Measurements from ENCODE around the gene TNFAIP8. TPM values are rescaled to one million over a fixed set of nuclear protein-coding genes. Genes with fewer than 3 reads are reported as not detected.

The TNFAIP8 gene
- total and polyA plus RNA-seq, 2 donors (not counting 1 experiment from before 2014, with no cell fraction given): 67.3 to 109 TPM

DNA sequence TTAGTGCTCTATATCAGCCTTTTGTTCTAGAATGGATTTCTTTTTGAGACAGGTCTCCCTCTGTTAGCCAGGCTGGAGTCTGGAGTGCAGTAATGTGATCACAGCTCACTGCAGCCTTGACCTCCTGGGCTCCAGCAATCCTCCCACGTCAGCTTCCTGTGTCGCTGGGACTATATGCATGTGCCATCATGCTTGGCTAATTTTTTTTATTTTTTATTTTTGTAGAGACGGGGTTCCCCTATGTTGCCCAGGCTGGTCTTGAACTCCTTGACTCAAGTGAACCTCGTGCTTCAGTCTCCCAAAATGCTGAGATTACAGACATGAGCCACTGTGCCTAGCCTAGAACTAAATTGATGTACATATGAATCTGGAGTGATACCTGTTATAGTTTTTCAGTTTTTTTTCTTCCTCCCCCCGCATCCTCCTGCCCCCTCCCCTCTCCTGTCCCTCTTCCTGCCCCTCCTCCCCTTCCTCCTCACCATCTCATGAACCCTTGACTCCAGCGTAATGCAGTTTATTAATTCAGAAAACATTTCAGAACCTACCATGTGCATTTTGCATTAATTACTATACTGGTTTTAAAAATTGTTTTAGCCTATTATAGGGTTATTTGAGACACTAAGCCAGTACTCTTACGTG, 37.4 kb upstream of the TNFAIP8 start:
- DNase-seq (peak; percentile 77), ATAC-seq (ENCODE audit: low read depth) (peak; percentile 54)
- 8% methylated on average over 5 of the region's 7 CpGs for WGBS (ENCODE audit: insufficient coverage)
- H3K27me3 ChIP-seq (replicated peaks in 1 of 4; ENCODE audit: control extremely low read depth in 1 of 4, control insufficient read depth in 3 of 4, insufficient read depth in 4 of 4, low read length in 3 of 4): no peaks in the 10 kb centered on the region
- peaks cover 99% of the 10 kb centered on the region for H3K79me2 ChIP-seq (ENCODE audit: control insufficient read depth, insufficient read depth, low read length)
- H3K36me3 ChIP-seq (replicated peaks in 1 of 2; ENCODE audit: control extremely low read depth in 1 of 2, control insufficient read depth in 1 of 2, extremely low read depth in 1 of 2, insufficient read depth in 2 of 2, low read length in 1 of 2): no peaks in the 10 kb centered on the region
- TF ChIP-seq EZH2 (IDR thresholded peaks at IDR 0.05; ENCODE audit: borderline replicate concordance, insufficient read depth, low read depth, low read length, poor library complexity, severe bottlenecking) (no peak), CTCF (IDR thresholded peaks at IDR 0.05) (no peak)
- no peaks in the 10 kb centered on the region for H3K9me3 ChIP-seq (ENCODE audit: control extremely low read depth in 1 of 3, control insufficient read depth in 2 of 3, insufficient read depth in 1 of 3, low read length in 2 of 3)
- peak overlapping the region; percentile 3 for H2AFZ ChIP-seq (ENCODE audit: insufficient read depth, low read depth, low read length, poor library complexity, severe bottlenecking)
- peak overlapping the region; percentile 25 for H3K9ac ChIP-seq (ENCODE audit: low read length)
- no peaks in the 10 kb centered on the region for H3K27me3 Mint-ChIP-seq
- intact Hi-C loops (cut with micrococcal nuclease): loop anchor here (1.0 to 5.0 kb wide), 2 partner anchors 23 to 331 kb away; partner anchors contain the start of gene DTWD2
- ChIA-PET CTCF (interaction anchor here (0.6 to 11.6 kb wide), 6 partner anchors 16 to 117 kb away, joined by 3 to 195 read pairs (median 3); no protein-coding TSS in a partner anchor), POLR2A (interaction anchor here (0.7 to 1.8 kb wide), 6 partner anchors 35 to 91 kb away, joined by 3 to 7 read pairs (median 3); partner anchors contain the start of gene TNFAIP8)
- H3K4me1 ChIP-seq (ENCODE audit: control insufficient read depth in 2 of 2, insufficient read depth in 2 of 2, low read length in 2 of 2): peaks cover 91 to 95% of the 10 kb centered on the region in 2 donors
- H3K4me3 ChIP-seq (ENCODE audit: control extremely low read depth in 1 of 5, extremely low read depth in 1 of 5, insufficient read depth in 1 of 5, low read depth in 2 of 5, low read length in 4 of 5): no peak overlapping the region
- H3K4me3 Mint-ChIP-seq: peak overlapping the region; percentile 56
- H3K27ac ChIP-seq (ENCODE audit: low read length in 2 of 2): peak overlapping the region; percentile 42 to 84
- peaks cover 11% of the 10 kb centered on the region for H4K20me1 ChIP-seq (ENCODE audit: control insufficient read depth, insufficient read depth, low read length, poor library complexity, severe bottlenecking)
- H3K4me2 ChIP-seq (replicated peaks; ENCODE audit: low read depth, low read length, poor library complexity, severe bottlenecking): peak overlapping the region; percentile 48
- peaks cover 93% of the 10 kb centered on the region for H3K4me1 Mint-ChIP-seq
- H3K9me3 Mint-ChIP-seq (ENCODE audit: insufficient read depth): no peaks in the 10 kb centered on the region
- H3K27ac Mint-ChIP-seq: peak overlapping the region; percentile 83

- H3K27ac ChIP-seq (ENCODE audit: low read length in 2 of 2): peak overlapping the region in 1 of 2 donors; percentile 42
- intact Hi-C loops (cut with micrococcal nuclease): loop anchor here (5.0 kb wide), 1 partner anchor 332 kb away; the partner anchor contains the start of gene DTWD2
- ChIA-PET POLR2A (interaction anchor here (0.6 kb wide), 1 partner anchor 38 kb away, joined by 5 read pairs; no protein-coding TSS in a partner anchor), CTCF (interaction anchor here (1.0 to 11.6 kb wide), 2 partner anchors 16 to 90 kb away, joined by 3 to 195 read pairs; no protein-coding TSS in a partner anchor)
- H3K4me3 ChIP-seq (ENCODE audit: control extremely low read depth in 1 of 5, extremely low read depth in 1 of 5, insufficient read depth in 1 of 5, low read depth in 2 of 5, low read length in 4 of 5): no peak overlapping the region
- ATAC-seq (ENCODE audit: low read depth) (no peak), DNase-seq (no peak)
- Mint-ChIP-seq H3K9me3 (ENCODE audit: insufficient read depth) (no peaks in the 10 kb centered on the region), H3K4me1 (peaks cover 92% of the 10 kb centered on the region), H3K27me3 (no peaks in the 10 kb centered on the region), H3K27ac (peak overlapping the region; percentile 83), H3K4me3 (peak overlapping the region; percentile 17)
- no peaks in the 10 kb centered on the region for H3K36me3 ChIP-seq (replicated peaks in 1 of 2; ENCODE audit: control extremely low read depth in 1 of 2, control insufficient read depth in 1 of 2, extremely low read depth in 1 of 2, insufficient read depth in 2 of 2, low read length in 1 of 2)
- H4K20me1 ChIP-seq (ENCODE audit: control insufficient read depth, insufficient read depth, low read length, poor library complexity, severe bottlenecking): peaks cover 12% of the 10 kb centered on the region
- no peak overlapping the region for H3K4me2 ChIP-seq (replicated peaks; ENCODE audit: low read depth, low read length, poor library complexity, severe bottlenecking)
- peaks cover 91 to 97% of the 10 kb centered on the region in 2 donors for H3K4me1 ChIP-seq (ENCODE audit: control insufficient read depth in 2 of 2, insufficient read depth in 2 of 2, low read length in 2 of 2)
- no peak overlapping the region for H3K9ac ChIP-seq (ENCODE audit: low read length)
- no peak overlapping the region for H2AFZ ChIP-seq (ENCODE audit: insufficient read depth, low read depth, low read length, poor library complexity, severe bottlenecking)
- peaks cover 99% of the 10 kb centered on the region for H3K79me2 ChIP-seq (ENCODE audit: control insufficient read depth, insufficient read depth, low read length)
- H3K9me3 ChIP-seq (ENCODE audit: control extremely low read depth in 1 of 3, control insufficient read depth in 2 of 3, insufficient read depth in 1 of 3, low read length in 2 of 3): no peaks in the 10 kb centered on the region
- TF ChIP-seq CTCF (IDR thresholded peaks at IDR 0.05): no peak
- TF ChIP-seq EZH2 (IDR thresholded peaks at IDR 0.05; ENCODE audit: borderline replicate concordance, insufficient read depth, low read depth, low read length, poor library complexity, severe bottlenecking): no peak
- no peaks in the 10 kb centered on the region for H3K27me3 ChIP-seq (replicated peaks in 1 of 4; ENCODE audit: control extremely low read depth in 1 of 4, control insufficient read depth in 3 of 4, insufficient read depth in 4 of 4, low read length in 3 of 4)
- WGBS (ENCODE audit: insufficient coverage): 95% methylated on average over 5 of the region's 5 CpGs
Measured at GRCh38 chr5:119319401-119319800, 36.4 kb upstream of the TNFAIP8 start.
